Measurements from ENCODE around the gene MLLT3. TPM values are rescaled to one million over a fixed set of nuclear protein-coding genes. Genes with fewer than 3 reads are reported as not detected.

The MLLT3 gene
- polyA plus RNA-seq, 3 donors, result 26.8 to 31.8 (median 27.3) TPM

DNA sequence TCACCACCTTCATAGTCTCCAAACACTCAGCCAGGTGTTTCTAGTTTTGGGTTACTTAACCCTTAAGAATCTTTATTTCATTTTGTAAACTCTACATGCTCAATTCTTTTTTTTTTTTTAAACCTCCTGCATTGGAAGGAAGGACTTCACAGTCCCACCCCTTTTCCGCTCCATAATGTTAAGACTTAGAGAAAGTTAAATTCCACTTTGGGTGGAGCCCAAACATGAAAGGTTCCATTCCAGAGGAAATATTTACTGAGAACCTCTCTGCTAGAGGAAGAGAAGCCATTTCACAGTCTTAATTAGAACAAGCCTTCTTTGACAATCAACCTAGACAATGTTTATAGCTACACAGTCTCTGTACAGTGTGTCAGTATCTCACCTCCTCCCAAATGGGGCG, 312.3 kb downstream of the MLLT3 start:
- no peak for DNase-seq

- DNase-seq, result no peak
Measured at GRCh38 chr9:20309124-20309523, 313.2 kb downstream of the MLLT3 start.

DNA sequence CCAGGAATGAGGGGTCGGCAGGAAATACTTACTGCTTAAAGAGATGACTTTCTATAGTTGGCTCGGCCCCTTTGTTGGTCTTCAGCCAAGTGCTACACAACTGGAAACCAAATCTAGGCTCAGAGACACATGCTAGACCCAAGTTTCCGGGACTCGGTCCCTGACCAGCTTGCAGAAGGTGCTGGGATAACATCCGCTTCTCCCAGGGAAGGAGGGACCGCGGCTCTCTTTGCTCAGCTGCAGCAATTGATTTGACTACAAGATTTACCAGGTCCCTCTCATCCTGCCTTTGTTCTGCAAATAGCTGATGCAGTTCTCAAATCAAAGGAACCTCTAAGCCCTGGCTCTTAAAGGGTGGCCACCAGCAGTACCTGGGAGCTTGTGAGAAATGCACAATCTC, 314.7 kb downstream of the MLLT3 start:
- DNase-seq, result no peak

- no peak for DNase-seq
Measured at GRCh38 chr9:20305452-20305851, 316.8 kb downstream of the MLLT3 start.

GRCh38 chr9:20303996-20304395, 318.3 kb downstream of the MLLT3 start:
- no peak for DNase-seq

DNA sequence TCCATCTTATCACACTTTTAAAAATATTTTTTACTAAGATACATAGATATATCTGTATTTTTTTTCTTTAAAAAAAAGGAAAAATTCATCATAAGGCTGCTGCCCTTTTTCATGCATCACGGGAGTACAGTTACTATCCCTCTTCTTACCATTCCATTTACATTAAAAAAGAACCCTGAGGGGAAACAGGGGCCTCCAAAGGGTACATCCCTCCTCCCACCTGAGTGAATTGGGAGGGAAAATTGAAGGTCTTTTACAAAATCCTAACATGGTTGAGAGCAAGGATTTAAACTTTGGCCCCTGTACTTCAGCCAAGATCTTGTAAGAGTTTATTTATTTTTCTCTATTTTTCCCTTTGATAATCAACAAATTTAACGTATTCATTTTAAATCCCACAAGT, 319.2 kb downstream of the MLLT3 start:
- no peak for DNase-seq

- DNase-seq, result no peak
Measured at GRCh38 chr9:20302197-20302596, 320.1 kb downstream of the MLLT3 start.

- DNase-seq, result no peak
Measured at GRCh38 chr9:20300430-20301115, 321.7 kb downstream of the MLLT3 start.

GRCh38 chr9:20297646-20298084, 324.6 kb downstream of the MLLT3 start:
- no peak for DNase-seq

DNA sequence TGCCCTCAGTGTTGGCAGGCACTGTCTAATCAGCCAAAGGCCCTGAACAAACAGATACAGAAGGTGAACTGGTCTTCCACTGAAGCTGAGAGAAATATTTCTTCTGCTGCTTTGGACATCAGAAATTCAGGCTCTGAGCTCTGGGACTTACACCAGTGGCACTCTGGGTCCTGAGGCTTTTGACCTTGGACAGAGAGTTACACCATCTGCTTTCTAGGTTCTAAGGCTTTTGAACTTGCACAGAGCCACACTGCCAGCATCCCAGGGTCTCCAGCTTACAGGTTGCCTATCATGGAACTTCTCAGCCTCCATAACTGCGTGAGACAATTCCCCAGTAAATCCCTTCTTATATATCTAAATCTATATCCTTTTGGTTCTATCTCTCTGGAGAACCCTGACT, 326.7 kb downstream of the MLLT3 start:
- no peak for DNase-seq

- no peak for DNase-seq
Measured at GRCh38 chr9:20294046-20294750, 328.1 kb downstream of the MLLT3 start.

DNA sequence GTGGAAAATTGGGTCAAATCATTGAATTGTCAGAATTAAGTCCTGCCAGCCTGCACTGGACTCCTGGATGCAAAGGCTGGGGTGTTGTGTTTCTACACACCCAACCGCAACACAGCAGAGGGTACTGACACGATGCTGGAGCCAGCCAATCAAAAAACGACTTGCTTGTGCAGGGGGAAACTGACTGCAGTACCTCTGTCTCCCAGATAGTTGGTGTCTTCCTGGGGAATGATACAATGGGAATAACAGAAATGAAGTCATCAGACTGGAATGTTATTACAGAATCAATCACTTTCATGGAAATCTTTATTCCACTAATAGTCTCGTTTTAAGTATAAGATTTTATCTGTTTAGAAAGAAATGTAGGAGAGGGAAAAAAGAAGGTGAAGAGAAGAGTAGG, 330.3 kb downstream of the MLLT3 start:
- DNase-seq, result no peak

Other genes with a start within 250 kb of the MLLT3 start
- 10 to 100 TPM; 28.2 to 35.1 (median 30.3) TPM for gene FOCAD, start 61.8 kb upstream of the MLLT3 start, polyA plus RNA-seq (ENCODE audit: insufficient read length in 3 of 3)

Measured in renal pelvis (tissue), 4 donors.